ENCODE data around the gene CCP110.

Gene CCP110

GRCh38 chr16:19599968-19600716 lies 76.4 kb downstream of the CCP110 start:
- no peak for DNase-seq (ENCODE audit: low read depth in 2 of 2)

DNA sequence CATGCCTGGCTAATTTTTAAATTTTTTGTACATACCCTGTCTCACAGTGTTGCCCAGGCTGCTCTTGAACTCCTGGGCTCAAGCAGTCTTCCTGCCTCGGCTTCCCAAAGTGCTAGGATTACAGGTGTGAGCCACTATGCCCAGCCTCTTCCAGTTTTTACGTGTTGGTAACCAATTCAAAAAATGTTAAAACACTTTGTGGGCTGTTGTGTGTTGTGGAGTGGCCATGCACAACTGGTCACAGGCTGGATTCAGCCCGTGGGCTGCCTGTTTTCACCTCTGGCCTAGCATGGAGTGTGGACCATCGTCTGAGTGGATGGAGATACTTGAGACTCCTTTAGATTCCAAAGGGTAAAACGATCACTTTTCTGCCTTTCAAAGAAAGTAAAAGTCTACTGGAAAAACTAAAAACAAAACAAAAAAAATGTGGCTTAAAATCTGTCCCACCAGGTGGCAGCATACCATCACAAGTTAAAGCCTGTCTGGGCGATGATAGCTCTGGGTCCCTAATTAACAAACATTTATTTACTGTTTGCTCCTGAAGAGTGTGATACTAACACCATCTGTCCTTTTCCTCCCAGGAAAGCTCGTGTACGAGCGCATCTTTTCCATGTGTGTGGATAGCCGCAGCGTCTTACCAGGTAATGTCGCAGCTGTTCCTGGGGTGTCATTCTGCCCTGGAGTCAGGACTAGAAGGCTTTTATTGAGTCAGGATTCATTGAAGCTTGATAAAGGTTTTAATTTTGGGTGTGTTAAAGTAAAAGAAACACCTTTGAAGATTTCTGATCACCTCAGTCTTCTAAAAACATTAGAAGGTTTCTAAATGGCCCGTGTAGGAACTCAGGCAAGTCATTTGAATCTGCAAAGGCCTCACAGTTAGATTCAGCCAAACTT lies 77.6 kb downstream of the CCP110 start:
- no peak for DNase-seq (ENCODE audit: low read depth in 2 of 2)

Data from stimulated activated CD8-positive, alpha-beta memory T cell treated with anti-CD3 and anti-CD28 coated beads, Interleukin-2, amount 100 ng/mL, for 1 hour (primary cell).